SK-N-SH treated with all-trans-retinoic acid at 6 μM for 48 hours (cell line): Measurements from ENCODE around the gene LDB2.

ENCODE experiments used
- ATAC-seq: fragments of 200-7000 bp; cut with Tn5 transposase; 3 replicates; pipeline ENCODE4 v1.9.1; 2020; ENCODE audit warnings: mild to moderate bottlenecking, moderate library complexity
- ARNTL ChIP-seq: fragments of 450-650 bp; formaldehyde crosslinking; IDR thresholded peaks from 2 replicates; pipeline ENCODE4 v1.5.0; 2020; ENCODE audit warnings: low read depth, mild to moderate bottlenecking, moderate library complexity, borderline replicate concordance
- BACH2 ChIP-seq: fragments of 250-450 bp; sonication (Bioruptor Pico); IDR thresholded peaks from 2 replicates; pipeline ENCODE4 v1.9.0; 2021; ENCODE audit warnings: mild to moderate bottlenecking, borderline replicate concordance
- CREB5 ChIP-seq: fragments of 250-450 bp; sonication (Bioruptor Pico); IDR thresholded peaks from 2 replicates; pipeline ENCODE4 v1.5.1; 2020; ENCODE audit warnings: low read depth, mild to moderate bottlenecking, moderate library complexity
- CSDC2 ChIP-seq: fragments of 250-450 bp; sonication (Bioruptor Pico); IDR thresholded peaks from 2 replicates; pipeline ENCODE4 v1.5.0; 2020; ENCODE audit warnings: mild to moderate bottlenecking, moderate library complexity
- CSRNP3 ChIP-seq: fragments of 250-450 bp; sonication (Bioruptor Pico); IDR thresholded peaks from 2 replicates; pipeline ENCODE4 v1.5.1; 2021; ENCODE audit warnings: mild to moderate bottlenecking, moderate library complexity
- ESRRG ChIP-seq: fragments of 250-450 bp; sonication (Bioruptor Pico); IDR thresholded peaks from 2 replicates; pipeline ENCODE4 v1.6.1; 2021; ENCODE audit warnings: mild to moderate bottlenecking
- GLIS3 ChIP-seq: fragments of 250-450 bp; sonication (Bioruptor Pico); IDR thresholded peaks from 2 replicates; pipeline ENCODE4 v1.5.0; 2020; ENCODE audit warnings: mild to moderate bottlenecking, moderate library complexity
- ISL1 ChIP-seq: fragments of 250-450 bp; sonication (Bioruptor Pico); IDR thresholded peaks from 2 replicates; pipeline ENCODE4 v2.1.2; 2022; ENCODE audit warnings: mild to moderate bottlenecking, moderate library complexity
- OSR1 ChIP-seq: fragments of 250-450 bp; sonication (Bioruptor Pico); IDR thresholded peaks from 2 replicates; pipeline ENCODE4 v1.8.0; 2022; ENCODE audit warnings: moderate library complexity, mild to moderate bottlenecking, inconsistent platforms
- PATZ1 ChIP-seq: fragments of 250-450 bp; sonication (Bioruptor Pico); IDR thresholded peaks from 2 replicates; pipeline ENCODE4 v1.8.0; 2020; ENCODE audit warnings: mild to moderate bottlenecking, moderate library complexity, borderline replicate concordance
- POU6F1 ChIP-seq: fragments of 250-450 bp; sonication (Bioruptor Pico); IDR thresholded peaks from 2 replicates; pipeline ENCODE4 v1.8.0; 2021; ENCODE audit warnings: low read depth, mild to moderate bottlenecking, moderate library complexity, borderline replicate concordance
- PPARA ChIP-seq: fragments of 250-450 bp; sonication (Bioruptor Pico); IDR thresholded peaks from 2 replicates; pipeline ENCODE4 v1.5.0; 2020; ENCODE audit warnings: mild to moderate bottlenecking, borderline replicate concordance
- RARB ChIP-seq: fragments of 250-450 bp; sonication (Bioruptor Pico); IDR thresholded peaks from 2 replicates; pipeline ENCODE4 v1.8.0; 2021; ENCODE audit warnings: mild to moderate bottlenecking, moderate library complexity
- SNAI2 ChIP-seq: fragments of 250-450 bp; sonication (Bioruptor Pico); IDR thresholded peaks from 2 replicates; pipeline ENCODE4 v1.5.0; 2020; ENCODE audit warnings: mild to moderate bottlenecking, moderate library complexity
- TCF4 ChIP-seq: fragments of 250-450 bp; sonication (Bioruptor Pico); IDR thresholded peaks from 2 replicates; pipeline ENCODE4 v1.8.0; 2021; ENCODE audit warnings: mild to moderate bottlenecking, moderate library complexity, borderline replicate concordance
- TOX ChIP-seq: fragments of 250-450 bp; sonication (Bioruptor Pico); IDR thresholded peaks from 2 replicates; pipeline ENCODE4 v1.8.0; 2021; ENCODE audit warnings: mild to moderate bottlenecking, moderate library complexity, borderline replicate concordance
- TSHZ2 ChIP-seq: fragments of 250-450 bp; sonication (Bioruptor Pico); IDR thresholded peaks from 2 replicates; pipeline ENCODE4 v1.5.0; 2020; ENCODE audit warnings: mild to moderate bottlenecking, moderate library complexity
- ZC3H10 ChIP-seq: fragments of 250-450 bp; sonication (Bioruptor Pico); IDR thresholded peaks from 2 replicates; pipeline ENCODE4 v1.5.1; 2021; ENCODE audit warnings: mild to moderate bottlenecking, moderate library complexity
- ZFP3 ChIP-seq: fragments of 250-450 bp; sonication (Bioruptor Pico); IDR thresholded peaks from 2 replicates; pipeline ENCODE4 v1.5.0; 2020; ENCODE audit warnings: mild to moderate bottlenecking, moderate library complexity
- ZFP30 ChIP-seq: fragments of 450-650 bp; formaldehyde crosslinking; IDR thresholded peaks from 2 replicates; pipeline ENCODE4 v1.5.0; 2022; ENCODE audit warnings: mild to moderate bottlenecking, moderate library complexity
- ZNF565 ChIP-seq: fragments of 450-650 bp; formaldehyde crosslinking; conservative IDR thresholded peaks from 2 replicates; pipeline ENCODE4 v1.5.0; 2020; ENCODE audit warnings: low read depth, mild to moderate bottlenecking, moderate library complexity
- ZNF70 ChIP-seq: fragments of 450-650 bp; formaldehyde crosslinking; IDR thresholded peaks from 2 replicates; pipeline ENCODE4 v1.5.0; 2020; ENCODE audit warnings: mild to moderate bottlenecking, moderate library complexity
- ZNF8 ChIP-seq: fragments of 450-650 bp; formaldehyde crosslinking; IDR thresholded peaks from 2 replicates; pipeline ENCODE4 v1.5.0; 2020; ENCODE audit warnings: mild to moderate bottlenecking, moderate library complexity

Gene LDB2

GRCh38 chr4:16660656-16661055 is 237.8 kb downstream of the LDB2 start:
- TF ChIP-seq CREB5 (CRISPR knock-in tag): no peak
- no peak for TF ChIP-seq CSRNP3 (CRISPR knock-in tag)
- no peak for TF ChIP-seq BACH2 (CRISPR knock-in tag)
- TF ChIP-seq ISL1: no peak
- no peak for TF ChIP-seq ZNF565 (CRISPR knock-in tag)
- no peak for TF ChIP-seq TSHZ2 (CRISPR knock-in tag)
- TF ChIP-seq OSR1: no peak
- no peak for TF ChIP-seq ZNF70
- no peak for TF ChIP-seq PPARA (CRISPR knock-in tag)
- TF ChIP-seq ZC3H10 (CRISPR knock-in tag): no peak
- TF ChIP-seq ESRRG (CRISPR knock-in tag): no peak
- no peak for TF ChIP-seq GLIS3 (CRISPR knock-in tag)
- TF ChIP-seq TCF4: no peak
- no peak for TF ChIP-seq CSDC2 (CRISPR knock-in tag)
- TF ChIP-seq, all 23 proteins: peak for 0
- ATAC-seq: no peak

- TF ChIP-seq CSRNP3 (CRISPR knock-in tag) (no peak), ZFP3 (no peak), ZFP30 (CRISPR knock-in tag) (no peak), GLIS3 (CRISPR knock-in tag) (no peak), CREB5 (CRISPR knock-in tag) (no peak), ESRRG (CRISPR knock-in tag) (no peak), PATZ1 (CRISPR knock-in tag) (no peak), TCF4 (no peak), ZNF70 (no peak), SNAI2 (CRISPR knock-in tag) (no peak), ZNF8 (no peak), TOX (CRISPR knock-in tag) (no peak), ARNTL (CRISPR knock-in tag) (no peak), RARB (CRISPR knock-in tag) (no peak), ZC3H10 (CRISPR knock-in tag) (no peak), ZNF565 (CRISPR knock-in tag) (no peak), POU6F1 (no peak), TSHZ2 (CRISPR knock-in tag) (no peak)
- ATAC-seq: no peak
These were observed 238.8 kb downstream of the LDB2 start for GRCh38 chr4:16659694-16660093.
